Stimulated activated CD4-positive, alpha-beta T cell treated with anti-CD3 and anti-CD28 coated beads, Interleukin-1b, Interleukin-23, amount 100 ng/mL, for 48 hours (primary cell): ENCODE data around the gene FLACC1.
"Not testable (repeated sequence)": the region's sequence is repeated elsewhere in the genome, so short reads cannot be mapped to it uniquely, and the experiment has no call there.

Experiments
- DNase-seq: peaks from one replicate; pipeline ENCODE4 v3.0.0-alpha.2; 2020

Gene FLACC1

GRCh38 chr2:201249889-201250288, 107.3 kb downstream of the FLACC1 start:
- no peak for DNase-seq

GRCh38 chr2:201248288-201248844, 108.8 kb downstream of the FLACC1 start:
- no peak for DNase-seq

GRCh38 chr2:201246280-201246679, 110.9 kb downstream of the FLACC1 start:
- DNase-seq: no peak

- no peak for DNase-seq
Measured at GRCh38 chr2:201244829-201245228, 112.3 kb downstream of the FLACC1 start.

- no peak for DNase-seq
Measured at GRCh38 chr2:201242571-201243277, 114.4 kb downstream of the FLACC1 start.

GRCh38 chr2:201239167-201239935, 117.8 kb downstream of the FLACC1 start:
- not testable (repeated sequence) for DNase-seq
